D721Med (cell line): Measurements from ENCODE around the gene TMEM270.

Source experiments
- DNase-seq: peaks from one replicate; pipeline ENCODE4 v3.0.0; 2011; ENCODE audit warnings: low spot score; ENCODE audit not compliant: insufficient read length
- FAIRE-seq: peaks from 2 replicates; lab custom pipeline; 2011; peaks lifted over from hg19 to GRCh38; lab: Jason Lieb, UNC
- TF ChIP-seq, protein P1 (sequence below): IDR thresholded peaks from 2 replicates; pipeline ENCODE4 v1.5.1; 2012; ENCODE audit warnings: mild to moderate bottlenecking, control low read depth; ENCODE audit not compliant: insufficient read depth; ENCODE audit errors: missing control alignments

Gene TMEM270

DNA sequence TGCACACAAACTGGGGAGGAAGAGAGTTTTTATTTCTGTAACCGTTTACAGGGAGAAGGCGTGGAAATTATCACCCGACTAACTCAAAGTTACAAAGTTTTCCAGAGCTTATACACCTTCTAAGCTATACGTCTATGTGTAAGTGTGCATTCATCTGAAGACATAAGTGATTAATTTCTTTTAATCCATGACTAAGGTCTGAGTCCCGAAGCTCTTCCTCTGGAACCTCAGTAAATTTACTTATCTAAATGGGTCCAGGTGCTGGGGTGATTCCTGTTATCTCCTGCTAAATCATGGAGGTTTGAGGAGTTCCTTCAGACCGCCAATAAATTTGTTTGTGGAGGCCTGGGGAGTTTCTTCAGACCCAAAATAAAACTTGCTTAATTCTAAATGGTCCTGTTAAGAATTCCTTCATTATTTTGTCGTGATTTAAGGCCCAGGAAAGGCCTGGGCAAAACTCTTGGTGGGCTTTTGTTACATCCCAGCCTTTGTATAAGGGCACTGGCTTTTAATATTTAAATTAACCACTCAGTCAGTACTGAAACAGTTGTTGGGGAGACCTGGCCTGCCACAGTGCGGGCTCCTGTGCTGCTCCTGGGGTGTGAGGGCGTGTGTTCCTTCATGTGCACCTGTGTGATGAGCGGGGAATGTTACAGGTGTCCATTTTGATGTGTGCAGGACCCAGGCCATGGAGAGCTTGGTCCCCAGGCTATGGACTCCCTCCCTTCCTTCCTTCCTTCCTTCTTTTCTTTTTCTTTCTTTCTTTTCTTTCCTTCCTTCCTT lies 12.8 kb upstream of the TMEM270 start:
- TF ChIP-seq, protein P1, sequence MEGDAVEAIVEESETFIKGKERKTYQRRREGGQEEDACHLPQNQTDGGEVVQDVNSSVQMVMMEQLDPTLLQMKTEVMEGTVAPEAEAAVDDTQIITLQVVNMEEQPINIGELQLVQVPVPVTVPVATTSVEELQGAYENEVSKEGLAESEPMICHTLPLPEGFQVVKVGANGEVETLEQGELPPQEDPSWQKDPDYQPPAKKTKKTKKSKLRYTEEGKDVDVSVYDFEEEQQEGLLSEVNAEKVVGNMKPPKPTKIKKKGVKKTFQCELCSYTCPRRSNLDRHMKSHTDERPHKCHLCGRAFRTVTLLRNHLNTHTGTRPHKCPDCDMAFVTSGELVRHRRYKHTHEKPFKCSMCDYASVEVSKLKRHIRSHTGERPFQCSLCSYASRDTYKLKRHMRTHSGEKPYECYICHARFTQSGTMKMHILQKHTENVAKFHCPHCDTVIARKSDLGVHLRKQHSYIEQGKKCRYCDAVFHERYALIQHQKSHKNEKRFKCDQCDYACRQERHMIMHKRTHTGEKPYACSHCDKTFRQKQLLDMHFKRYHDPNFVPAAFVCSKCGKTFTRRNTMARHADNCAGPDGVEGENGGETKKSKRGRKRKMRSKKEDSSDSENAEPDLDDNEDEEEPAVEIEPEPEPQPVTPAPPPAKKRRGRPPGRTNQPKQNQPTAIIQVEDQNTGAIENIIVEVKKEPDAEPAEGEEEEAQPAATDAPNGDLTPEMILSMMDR, result no peak
- no peak for FAIRE-seq
- DNase-seq, result no peak

DNA sequence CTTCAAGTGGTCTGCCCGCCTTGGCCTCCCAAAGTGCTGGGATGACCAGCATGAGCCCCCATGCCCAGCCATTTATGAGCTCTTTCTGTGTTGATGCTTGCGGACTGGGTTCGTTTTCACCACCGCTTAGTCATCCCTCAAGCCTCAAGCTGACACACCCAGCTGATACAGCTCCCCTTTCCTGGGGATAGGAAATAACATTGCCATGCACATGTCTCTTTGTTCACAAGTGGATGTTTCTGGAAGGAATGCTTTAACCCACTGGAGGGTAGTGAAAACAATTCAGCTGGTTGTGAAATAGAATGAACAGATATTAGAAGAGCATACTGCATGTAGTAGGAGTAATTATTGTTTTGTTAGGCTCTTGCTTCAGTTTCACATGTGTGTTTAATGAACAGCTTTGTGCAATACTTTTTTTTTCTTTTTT lies 10.2 kb upstream of the TMEM270 start:
- TF ChIP-seq, protein P1, result no peak
- DNase-seq (no peak), FAIRE-seq (no peak)

DNA sequence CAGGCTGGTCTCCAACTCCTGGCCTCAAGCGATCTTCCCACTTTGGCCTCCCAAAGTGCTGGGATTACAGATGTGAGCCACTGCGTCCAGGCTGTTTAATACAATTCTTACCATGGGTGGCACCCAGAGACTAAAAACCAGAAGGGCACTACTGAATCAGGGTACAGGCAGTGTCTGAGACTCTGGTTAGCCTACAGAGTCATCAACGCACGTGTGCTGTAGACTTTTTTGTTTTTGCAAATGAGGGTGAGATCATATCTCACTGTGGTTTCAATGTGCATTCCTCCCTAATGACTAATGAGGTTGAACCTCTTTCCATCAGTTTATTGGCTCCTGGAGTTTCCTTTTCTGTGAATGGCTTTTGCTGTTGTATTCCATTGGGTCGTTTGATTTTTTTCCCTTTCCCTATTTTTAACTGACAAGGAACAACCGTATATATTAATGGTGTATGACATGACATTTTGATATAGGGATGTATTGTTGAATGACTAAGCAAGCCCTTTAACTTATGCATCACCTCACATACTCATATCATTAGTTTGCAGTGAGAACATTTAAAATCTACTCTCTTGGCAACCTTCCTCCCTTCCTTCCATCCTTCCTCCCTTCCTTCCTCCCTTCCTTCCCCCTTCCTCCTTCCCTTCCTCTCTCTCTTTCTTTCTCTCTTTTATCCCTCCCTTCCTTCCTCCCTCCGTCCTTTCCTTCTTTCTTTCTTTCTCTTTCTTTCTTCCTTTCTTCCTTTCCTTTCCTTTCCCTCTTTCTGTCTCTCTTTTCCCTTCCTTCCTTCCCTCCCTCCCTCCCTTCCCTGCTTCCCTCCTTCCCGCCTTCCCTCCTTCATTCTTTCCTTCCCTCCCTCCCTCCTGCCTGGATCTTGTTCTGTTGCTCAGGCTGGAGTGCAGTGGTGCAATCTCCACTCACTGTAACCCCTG lies 9.3 kb upstream of the TMEM270 start:
- TF ChIP-seq, protein P1, result no peak
- no peak for DNase-seq
- no peak for FAIRE-seq

DNA sequence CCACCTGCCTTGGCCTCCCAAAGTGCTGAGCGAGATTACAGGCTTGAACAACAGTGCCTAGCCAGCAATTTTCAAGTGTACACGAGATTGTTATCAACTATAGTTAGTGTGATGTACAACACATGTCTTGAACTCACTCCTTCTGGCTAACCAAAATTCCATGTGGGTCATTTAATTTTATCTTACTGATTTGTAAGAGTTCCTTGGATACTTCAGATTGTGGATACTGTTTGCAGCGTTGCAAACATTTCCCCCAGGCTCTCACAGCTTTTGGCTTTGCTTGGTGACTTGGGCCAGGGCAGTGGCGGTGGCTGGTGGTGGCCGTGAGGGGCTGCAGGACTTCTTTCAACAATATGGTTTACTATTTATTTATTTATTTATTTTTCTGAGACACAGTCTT lies 8.5 kb upstream of the TMEM270 start:
- FAIRE-seq (no peak), DNase-seq (no peak)
- TF ChIP-seq, protein P1, result no peak

DNA sequence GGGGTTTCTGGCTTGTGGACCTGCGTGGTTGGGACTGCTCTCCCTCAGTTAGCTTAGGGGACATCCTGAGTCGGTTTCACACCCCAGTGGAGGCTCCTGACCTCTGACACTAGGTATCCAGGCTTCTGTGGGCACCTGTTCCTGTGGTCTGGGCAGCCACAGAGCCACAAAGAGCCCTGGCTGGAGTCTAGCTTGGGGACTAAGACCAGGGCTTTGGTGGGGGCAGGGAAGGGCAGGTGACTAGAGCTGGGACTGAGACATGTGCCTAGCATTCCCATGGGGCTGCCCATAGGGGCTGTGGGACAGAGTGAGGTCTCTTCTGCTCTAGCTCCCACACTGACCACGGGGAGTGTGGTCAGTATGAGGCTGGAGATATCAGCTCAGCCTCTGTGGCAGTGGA lies 4.0 kb upstream of the TMEM270 start:
- no peak for DNase-seq
- FAIRE-seq, result no peak
- TF ChIP-seq, protein P1, result no peak

DNA sequence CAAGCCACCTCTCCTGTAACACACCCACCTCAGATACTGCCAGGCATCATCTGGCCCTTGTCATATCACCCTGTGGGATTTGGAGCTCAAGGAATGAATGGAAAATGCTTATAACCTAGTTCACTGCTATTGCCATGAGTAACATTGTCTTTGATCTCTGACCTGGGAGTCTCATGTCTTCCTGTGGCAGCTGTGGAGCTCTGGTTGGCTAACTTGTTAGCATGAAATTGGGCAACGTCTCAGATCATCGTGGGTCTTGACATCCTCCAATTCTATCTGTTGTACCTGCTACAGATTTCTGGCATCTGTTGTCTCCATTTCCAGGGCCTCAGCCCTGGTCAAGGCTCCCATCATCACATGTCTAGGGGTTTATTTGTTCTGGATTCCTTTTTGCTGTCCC lies 2.2 kb upstream of the TMEM270 start:
- TF ChIP-seq, protein P1, result no peak
- DNase-seq (no peak), FAIRE-seq (no peak)

DNA sequence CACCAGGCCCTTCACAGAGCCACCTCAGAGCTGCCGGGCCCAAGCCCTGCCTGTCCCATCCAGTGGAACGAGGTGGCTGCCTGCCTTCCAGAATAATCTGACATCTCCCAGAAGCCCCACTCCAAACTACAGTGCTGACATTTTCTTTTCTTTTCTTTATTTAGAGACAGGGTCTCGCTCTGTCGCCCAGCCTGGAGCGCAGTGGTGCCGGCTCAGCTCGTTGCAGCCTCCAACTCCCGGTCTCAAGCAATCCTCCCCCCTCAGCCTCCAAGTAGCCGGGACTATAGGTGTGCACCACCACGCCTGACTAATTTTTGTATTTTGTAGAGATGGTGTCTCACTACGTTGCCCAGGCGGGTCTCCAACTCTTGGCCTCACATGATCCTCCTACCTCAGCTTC lies 346 bp downstream of the TMEM270 start:
- TF ChIP-seq, protein P1, result no peak
- FAIRE-seq (no peak), DNase-seq (no peak)
